DMS53 treated with DMSO at 0.1 percent for 48 hours (cell line): ENCODE data around the gene PSMD6.

ENCODE experiments used
- DNase-seq: peaks from one replicate; lab custom pipeline; 2025; ENCODE audit not compliant: unreplicated experiment; lab: John Stamatoyannopoulos, UW

PSMD6 gene

DNA sequence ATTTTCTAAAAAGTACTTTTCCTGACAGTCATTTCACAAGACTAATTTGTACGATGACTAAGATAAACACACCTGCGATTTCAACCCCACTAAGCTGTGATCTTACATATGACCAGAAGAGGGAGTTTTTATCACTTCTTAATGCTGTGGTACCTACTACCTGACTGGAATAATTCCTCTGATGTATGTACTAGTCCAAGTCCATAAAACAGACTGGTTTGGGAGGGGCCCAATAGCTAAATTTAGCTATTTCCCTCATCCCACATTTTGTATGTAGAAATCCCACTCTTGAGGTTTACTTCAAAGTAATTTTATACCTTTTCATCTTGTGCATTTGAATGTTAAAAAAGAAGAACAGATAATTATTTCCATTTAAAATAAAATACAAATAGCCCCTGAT lies 61.4 kb downstream of the PSMD6 start:
- DNase-seq = no peak
